RWPE1 (cell line): ENCODE data around the gene CHI3L1.

Experiments
- CTCF ChIA-PET: fragments of 350-600 bp; sonication (Branson Sonifier 250); formaldehyde crosslinking; extraction: SDS; loops from one replicate; lab custom pipeline; 2021; lab: Yijun Ruan, JAX
- POLR2A ChIA-PET: fragments of 400-600 bp; formaldehyde crosslinking; extraction: SDS; loops from one replicate; lab custom pipeline; 2020; ENCODE audit warnings: antibody characterized with exemption; ENCODE audit not compliant: low non-redundant PET; lab: Yijun Ruan, JAX
- DNase-seq: peaks from one replicate; pipeline ENCODE4 v3.0.0; 2012; ENCODE audit warnings: low spot score
- H3K27ac ChIP-seq: fragments of 450-650 bp; 2 replicates; pipeline ENCODE4 v1.5.1; 2017
- CTCF ChIP-seq: fragments of 450-650 bp; conservative IDR thresholded peaks from 2 replicates; pipeline ENCODE4 v1.5.1; 2017; ENCODE audit warnings: low read depth, mild to moderate bottlenecking

The CHI3L1 gene

GRCh38 chr1:203170625-203171330, 15.7 kb downstream of the CHI3L1 start:
- no peak for TF ChIP-seq CTCF
- POLR2A ChIA-PET: no interaction called here

GRCh38 chr1:203169770-203170520, 16.6 kb downstream of the CHI3L1 start:
- DNase-seq: no peak
- H3K27ac ChIP-seq: no peak overlapping the region
- POLR2A ChIA-PET: no interaction called here
- CTCF ChIA-PET: interaction anchor here (0.6 to 7.0 kb wide), 4 partner anchors 22 to 130 kb away, joined by 3 to 84 read pairs (median 24); no protein-coding TSS in a partner anchor
- TF ChIP-seq CTCF: no peak

More at GRCh38 chr1:203170625-203171330, 15.7 kb downstream of the CHI3L1 start:
- H3K27ac ChIP-seq: no peak overlapping the region
- no peak for DNase-seq
- CTCF ChIA-PET: interaction anchor here (0.6 to 3.7 kb wide), 15 partner anchors 11 to 1994 kb away, joined by 3 to 84 read pairs (median 5); partner anchors contain the start of genes ADORA1 and CHI3L1

GRCh38 chr1:203168991-203169390, 17.5 kb downstream of the CHI3L1 start:
- ChIA-PET CTCF (interaction anchor here (1.0 to 7.0 kb wide), 2 partner anchors 47 to 173 kb away, joined by 4 to 45 read pairs; no protein-coding TSS in a partner anchor), POLR2A (no interaction called here)
- H3K27ac ChIP-seq: no peak overlapping the region
- DNase-seq: no peak
- no peak for TF ChIP-seq CTCF

GRCh38 chr1:203168256-203168786, 18.2 kb downstream of the CHI3L1 start:
- no peak overlapping the region for H3K27ac ChIP-seq
- TF ChIP-seq CTCF: no peak
- no peak for DNase-seq
- ChIA-PET CTCF (interaction anchor here (0.6 to 7.0 kb wide), 3 partner anchors 45 to 174 kb away, joined by 3 to 45 read pairs (median 4); no protein-coding TSS in a partner anchor), POLR2A (no interaction called here)

GRCh38 chr1:203167913-203168200, 18.6 kb downstream of the CHI3L1 start:
- no peak overlapping the region for H3K27ac ChIP-seq
- ChIA-PET CTCF (interaction anchor here (0.6 to 7.0 kb wide), 3 partner anchors 19 to 48 kb away, joined by 3 to 45 read pairs (median 4); no protein-coding TSS in a partner anchor), POLR2A (no interaction called here)
- no peak for TF ChIP-seq CTCF
- no peak for DNase-seq
